Testis (tissue), 3 donors: ENCODE results near the gene KIF26A. TPM values are rescaled to one million over a fixed set of nuclear protein-coding genes. Genes with fewer than 3 reads are reported as not detected.

ENCODE experiments used
- DNase-seq: peaks from one replicate; pipeline ENCODE4 v3.0.0-alpha.2; 2019
- H3K27ac ChIP-seq, 2 donors: fragments of 200-600 bp; sonication (generic); one replicate each; pipeline ENCODE4 v1.5.1; 2019
- H3K27me3 ChIP-seq: fragments of 200-600 bp; sonication (generic); one replicate; pipeline ENCODE4 v1.5.1; 2019
- H3K36me3 ChIP-seq: fragments of 200-600 bp; sonication (generic); one replicate; pipeline ENCODE4 v1.5.1; 2017; ENCODE audit warnings: low read depth; ENCODE audit errors: missing control alignments
- H3K4me1 ChIP-seq: fragments of 200-600 bp; sonication (generic); one replicate; pipeline ENCODE4 v1.5.1; 2019
- H3K4me3 ChIP-seq, 2 donors: fragments of 200-600 bp; sonication (generic); one replicate each; pipeline ENCODE4 v1.5.1; 2017 to 2019
- H3K9me3 ChIP-seq: fragments of 200-600 bp; sonication (generic); one replicate; pipeline ENCODE4 v1.5.1; 2017
- POLR2A ChIP-seq: fragments of 450-650 bp; IDR thresholded peaks from one replicate; pipeline ENCODE4 v1.6.1; 2017; ENCODE audit warnings: antibody characterized with exemption, mild to moderate bottlenecking, moderate library complexity
- WGBS, 2 donors: methylation state at CpG; one replicate each; pipeline ENCODE4 v1.1.5; 2018; 5-methylcytosine and 5-hydroxymethylcytosine counted together
- intact Hi-C: fragments of 100-400 bp; cut with DNase I; formaldehyde crosslinking; loops from one replicate; pipeline ENCODE4 v1.15.1; 2023; ENCODE audit warnings: low total_unique reads
- polyA plus RNA-seq: library from polyadenylated mRNA; stranded (reverse); fragments of 350-450 nt; fragmentation: Illumina TruSeq; extraction: RNeasy Lipid Tissue Mini Kit (QIAGEN cat#74804); gene quantifications from one replicate; pipeline ENCODE4 v1.2.3, GENCODE V29; 2014; ENCODE audit warnings: low read depth, low replicate concordance; ENCODE audit not compliant: insufficient read depth
- total RNA-seq, 2 donors: library from RNA; depleted of rRNA; stranded (reverse); fragments of >200 nt; gene quantifications; one replicate each; pipeline ENCODE4 v1.2.3, GENCODE V29; 2016
- TF ChIP-seq, protein P1 (sequence below), 3 experiments: fragments of 450-650 bp in 2 of 3; fragments of 200-600 bp in 1 of 3; sonication (generic) in 1 of 3; IDR thresholded peaks; one replicate each; pipeline ENCODE4 v1.5.1; 2016 to 2019; ENCODE audit warnings: antibody characterized with exemption in 3 of 3, mild to moderate bottlenecking in 2 of 3, moderate library complexity in 1 of 3

Gene KIF26A
- total and polyA plus RNA-seq, 3 donors from 2014 or later, result 5.6 to 21.2 (median 18.3) TPM

DNA sequence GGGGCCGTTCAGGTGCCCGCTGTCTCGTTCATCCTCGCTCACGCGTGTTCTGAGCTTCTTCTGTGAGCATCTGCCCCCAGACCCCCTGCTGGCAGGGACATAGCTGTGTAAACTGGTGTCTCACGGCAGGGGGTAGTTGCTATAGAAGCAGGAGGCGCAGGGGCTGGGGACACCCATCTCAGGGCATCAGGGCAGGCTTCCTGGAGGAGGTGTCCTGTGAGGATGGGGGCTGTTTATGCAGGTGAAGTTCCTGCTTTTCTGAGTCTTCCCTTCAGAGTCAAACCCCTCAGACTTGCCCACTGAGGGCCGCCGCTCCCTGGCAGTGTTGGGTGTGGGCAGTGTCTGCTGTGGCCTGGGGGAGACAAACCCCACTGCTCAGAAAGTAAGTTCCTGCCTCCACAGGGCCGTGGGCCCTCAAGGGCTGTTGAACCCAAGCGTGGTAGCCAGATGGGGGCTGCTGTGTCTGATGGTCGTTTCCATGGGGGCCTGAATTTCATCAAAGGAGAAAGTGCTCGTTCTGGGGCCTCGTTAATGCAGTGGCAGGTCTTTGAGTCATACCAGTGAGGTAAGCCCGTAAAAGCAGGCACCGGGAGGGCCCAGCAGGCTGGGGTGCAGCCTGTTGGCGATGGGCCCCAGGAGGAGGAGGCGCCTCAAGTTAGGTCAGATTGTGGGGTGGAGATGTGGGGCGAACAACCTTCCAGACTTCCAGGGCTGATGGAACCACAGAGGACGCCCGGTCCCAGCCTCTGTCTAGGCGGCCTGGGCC, 23.4 kb downstream of the KIF26A start:
- TF ChIP-seq, protein P1, sequence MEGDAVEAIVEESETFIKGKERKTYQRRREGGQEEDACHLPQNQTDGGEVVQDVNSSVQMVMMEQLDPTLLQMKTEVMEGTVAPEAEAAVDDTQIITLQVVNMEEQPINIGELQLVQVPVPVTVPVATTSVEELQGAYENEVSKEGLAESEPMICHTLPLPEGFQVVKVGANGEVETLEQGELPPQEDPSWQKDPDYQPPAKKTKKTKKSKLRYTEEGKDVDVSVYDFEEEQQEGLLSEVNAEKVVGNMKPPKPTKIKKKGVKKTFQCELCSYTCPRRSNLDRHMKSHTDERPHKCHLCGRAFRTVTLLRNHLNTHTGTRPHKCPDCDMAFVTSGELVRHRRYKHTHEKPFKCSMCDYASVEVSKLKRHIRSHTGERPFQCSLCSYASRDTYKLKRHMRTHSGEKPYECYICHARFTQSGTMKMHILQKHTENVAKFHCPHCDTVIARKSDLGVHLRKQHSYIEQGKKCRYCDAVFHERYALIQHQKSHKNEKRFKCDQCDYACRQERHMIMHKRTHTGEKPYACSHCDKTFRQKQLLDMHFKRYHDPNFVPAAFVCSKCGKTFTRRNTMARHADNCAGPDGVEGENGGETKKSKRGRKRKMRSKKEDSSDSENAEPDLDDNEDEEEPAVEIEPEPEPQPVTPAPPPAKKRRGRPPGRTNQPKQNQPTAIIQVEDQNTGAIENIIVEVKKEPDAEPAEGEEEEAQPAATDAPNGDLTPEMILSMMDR (IDR thresholded peaks at IDR 0.05), result no peak
- no peak for TF ChIP-seq POLR2A
- DNase-seq, result no peak
- H3K4me3 ChIP-seq, result no peak overlapping the region
- H3K9me3 ChIP-seq, result no peaks in the 10 kb centered on the region
- intact Hi-C loops, result no loop called here
- H3K27me3 ChIP-seq, result no peaks in the 10 kb centered on the region
- 90 to 92% methylated on average over 19 to 22 of the region's 23 CpGs for WGBS, 2 donors
- no peaks in the 10 kb centered on the region for H3K36me3 ChIP-seq
- H3K27ac ChIP-seq, result no peak overlapping the region
- peaks cover 10% of the 10 kb centered on the region for H3K4me1 ChIP-seq

DNA sequence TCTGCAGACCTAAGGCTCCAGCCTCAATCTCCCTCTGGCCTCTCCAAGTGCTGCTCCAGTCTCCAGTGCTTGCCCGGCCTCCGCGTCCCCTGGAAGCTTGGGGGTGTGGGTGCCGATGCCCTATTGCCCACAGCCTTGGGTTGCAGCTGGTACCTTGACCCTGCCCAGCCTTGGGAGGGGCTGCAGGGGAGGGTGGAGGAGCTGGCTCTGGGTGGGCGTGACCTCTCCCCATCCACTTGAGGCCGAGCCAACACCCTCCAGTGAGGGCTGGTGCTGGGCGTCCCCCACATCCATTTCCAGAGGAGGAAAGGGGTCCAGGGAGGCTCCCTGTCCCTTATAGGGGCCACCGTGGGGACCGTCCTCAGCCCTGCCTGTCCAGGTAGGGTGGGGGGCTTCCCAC, 24.1 kb downstream of the KIF26A start:
- peaks cover 10% of the 10 kb centered on the region for H3K4me1 ChIP-seq
- no peaks in the 10 kb centered on the region for H3K36me3 ChIP-seq
- H3K27ac ChIP-seq, result no peak overlapping the region
- intact Hi-C loops, result no loop called here
- no peak overlapping the region for H3K4me3 ChIP-seq
- 89 to 93% methylated on average over 7 to 9 of the region's 9 CpGs for WGBS, 2 donors
- H3K9me3 ChIP-seq, result no peaks in the 10 kb centered on the region
- no peak for DNase-seq
- no peaks in the 10 kb centered on the region for H3K27me3 ChIP-seq
- no peak for TF ChIP-seq POLR2A
- TF ChIP-seq, protein P1 (IDR thresholded peaks at IDR 0.05), result no peak

DNA sequence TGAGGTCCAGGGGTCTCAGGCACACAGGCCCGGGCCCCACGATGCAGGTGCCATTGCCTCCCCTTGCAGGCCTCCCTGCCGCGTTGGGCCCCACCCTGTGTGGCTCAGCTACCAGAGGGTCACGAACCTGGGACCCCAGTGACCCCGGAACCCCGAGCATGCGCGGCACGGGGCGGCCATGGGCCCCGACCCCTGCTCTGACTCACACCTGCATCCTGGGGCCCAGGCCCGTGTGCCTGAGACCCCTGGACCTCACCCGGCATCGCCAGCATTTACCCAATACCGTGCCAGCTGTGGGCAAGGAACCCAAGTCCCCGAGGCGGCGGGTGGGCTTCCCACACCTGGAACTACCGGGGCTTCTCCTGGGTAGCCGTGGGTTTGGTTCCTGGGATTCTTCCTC, 25.2 kb downstream of the KIF26A start:
- 85 to 89% methylated on average over 10 to 21 of the region's 21 CpGs for WGBS, 2 donors
- no peak for DNase-seq
- TF ChIP-seq, protein P1 (IDR thresholded peaks at IDR 0.05), result no peak
- TF ChIP-seq POLR2A, result no peak

DNA sequence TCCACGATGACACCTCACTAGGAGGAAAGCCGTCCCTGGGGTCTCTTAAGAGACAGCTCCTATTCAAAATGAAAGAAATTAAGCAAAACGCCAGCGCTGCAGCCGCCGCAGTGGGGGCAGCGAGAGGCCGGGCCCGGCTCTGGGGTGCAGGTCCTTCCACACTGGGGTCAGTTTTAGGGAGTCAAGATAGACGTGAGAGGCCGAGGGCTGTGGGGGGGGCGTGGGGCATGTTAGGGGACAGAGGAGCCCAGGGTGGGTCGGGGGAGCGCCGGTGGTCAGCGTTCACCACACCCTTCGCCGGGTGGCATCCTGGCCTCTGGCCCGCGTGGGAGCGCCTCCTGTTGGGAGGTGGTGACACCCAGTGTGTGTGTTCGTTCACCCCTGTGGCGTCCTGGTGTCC, 25.7 kb downstream of the KIF26A start:
- no peak overlapping the region for H3K4me3 ChIP-seq
- H3K9me3 ChIP-seq, result no peaks in the 10 kb centered on the region
- TF ChIP-seq, protein P1 (IDR thresholded peaks at IDR 0.05), result no peak
- TF ChIP-seq POLR2A, result no peak
- H3K4me1 ChIP-seq, result peaks cover 6% of the 10 kb centered on the region
- H3K27me3 ChIP-seq, result no peaks in the 10 kb centered on the region
- no peak overlapping the region for H3K27ac ChIP-seq
- intact Hi-C loops, result no loop called here
- WGBS, 2 donors, result 81 to 87% methylated on average over 17 to 23 of the region's 23 CpGs
- H3K36me3 ChIP-seq, result no peaks in the 10 kb centered on the region
- DNase-seq, result no peak

More for the DNA sequence above, 25.2 kb downstream of the KIF26A start:
- H3K4me1 ChIP-seq, result peaks cover 10% of the 10 kb centered on the region
- no peaks in the 10 kb centered on the region for H3K36me3 ChIP-seq
- intact Hi-C loops, result no loop called here
- H3K27me3 ChIP-seq, result no peaks in the 10 kb centered on the region
- no peak overlapping the region for H3K4me3 ChIP-seq
- H3K27ac ChIP-seq, result no peak overlapping the region
- H3K9me3 ChIP-seq, result no peaks in the 10 kb centered on the region

DNA sequence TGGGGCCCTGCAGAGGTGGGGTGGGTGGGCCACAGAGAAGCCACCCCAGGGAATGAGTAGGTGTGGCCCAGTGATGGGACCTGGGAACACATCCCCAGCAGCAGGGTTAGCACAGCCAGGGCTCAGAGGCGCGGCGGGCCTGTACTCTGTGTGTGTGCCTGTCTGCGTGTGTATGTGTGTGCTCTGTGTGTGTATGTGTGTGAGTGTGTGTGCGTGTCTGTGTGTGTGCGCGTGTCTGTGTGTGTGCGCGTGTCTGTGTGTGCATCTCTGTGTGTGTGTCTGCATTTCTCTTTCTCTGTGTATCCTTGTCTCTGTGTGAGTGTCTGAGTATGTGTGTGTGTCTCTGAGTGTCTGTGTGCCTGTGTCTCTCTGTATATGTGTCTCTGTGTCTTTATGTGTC, 26.1 kb downstream of the KIF26A start:
- no peaks in the 10 kb centered on the region for H3K36me3 ChIP-seq
- intact Hi-C loops, result no loop called here
- WGBS, 2 donors, result 80 to 84% methylated on average over 6 to 9 of the region's 9 CpGs

More for the DNA sequence above, 26.1 kb downstream of the KIF26A start:
- Histone ChIP-seq H3K27me3 (no peaks in the 10 kb centered on the region), H3K27ac (no peak overlapping the region), H3K4me3 (no peak overlapping the region), H3K9me3 (no peaks in the 10 kb centered on the region), H3K4me1 (peaks cover under 1% of the 10 kb centered on the region)
- DNase-seq, result no peak
- TF ChIP-seq POLR2A, result no peak
- TF ChIP-seq, protein P1 (IDR thresholded peaks at IDR 0.05), result no peak
